Upper lobe of left lung (tissue), 4 donors: Measurements from ENCODE around the gene SGF29.

ENCODE experiments used
- CTCF ChIP-seq, 6 experiments: fragments of 450-650 bp in 4 of 6; fragments of 200-600 bp in 2 of 6; sonication (generic) in 2 of 6; IDR thresholded peaks; one replicate each; pipeline ENCODE4 v1.5.1; 2016 to 2019; ENCODE audit warnings: antibody characterized with exemption in 6 of 6
- EP300 ChIP-seq, 4 donors: sonication (generic); formaldehyde crosslinking; IDR thresholded peaks; one replicate each; pipeline ENCODE4 v1.5.1; 2017; ENCODE audit warnings: antibody characterized with exemption in 4 of 4, control low read depth in 2 of 4
- POLR2A ChIP-seq, 4 donors: fragments of 450-650 bp; IDR thresholded peaks; one replicate each; pipeline ENCODE4 v1.5.1; 2016 to 2017; ENCODE audit warnings: antibody characterized with exemption in 4 of 4, mild to moderate bottlenecking in 2 of 4
- POLR2AphosphoS5 ChIP-seq, 2 donors: sonication (generic); formaldehyde crosslinking; IDR thresholded peaks; one replicate each; pipeline ENCODE4 v1.5.1; 2017; ENCODE audit warnings: antibody characterized with exemption in 2 of 2

GRCh38 chr16:28597692-28598261 lies 44.1 kb downstream of the SGF29 start:
- TF ChIP-seq CTCF (IDR thresholded peaks at IDR 0.05), result peak in 3 of 6 experiments; percentile 32 to 45 (median 43)
- peak in 1 of 4 donors; percentile 15 for TF ChIP-seq POLR2A (IDR thresholded peaks at IDR 0.05)
- no peak for TF ChIP-seq EP300 (IDR thresholded peaks at IDR 0.05)
- TF ChIP-seq POLR2AphosphoS5 (IDR thresholded peaks at IDR 0.05), result no peak
